ENCODE measurements around the gene PACSIN2. TPM values are rescaled to one million over a fixed set of nuclear protein-coding genes. Genes with fewer than 3 reads are reported as not detected.

Gene PACSIN2
- total RNA-seq, 3 donors from 2014 or later, result 43.8 to 82.7 (median 72.4) TPM

DNA sequence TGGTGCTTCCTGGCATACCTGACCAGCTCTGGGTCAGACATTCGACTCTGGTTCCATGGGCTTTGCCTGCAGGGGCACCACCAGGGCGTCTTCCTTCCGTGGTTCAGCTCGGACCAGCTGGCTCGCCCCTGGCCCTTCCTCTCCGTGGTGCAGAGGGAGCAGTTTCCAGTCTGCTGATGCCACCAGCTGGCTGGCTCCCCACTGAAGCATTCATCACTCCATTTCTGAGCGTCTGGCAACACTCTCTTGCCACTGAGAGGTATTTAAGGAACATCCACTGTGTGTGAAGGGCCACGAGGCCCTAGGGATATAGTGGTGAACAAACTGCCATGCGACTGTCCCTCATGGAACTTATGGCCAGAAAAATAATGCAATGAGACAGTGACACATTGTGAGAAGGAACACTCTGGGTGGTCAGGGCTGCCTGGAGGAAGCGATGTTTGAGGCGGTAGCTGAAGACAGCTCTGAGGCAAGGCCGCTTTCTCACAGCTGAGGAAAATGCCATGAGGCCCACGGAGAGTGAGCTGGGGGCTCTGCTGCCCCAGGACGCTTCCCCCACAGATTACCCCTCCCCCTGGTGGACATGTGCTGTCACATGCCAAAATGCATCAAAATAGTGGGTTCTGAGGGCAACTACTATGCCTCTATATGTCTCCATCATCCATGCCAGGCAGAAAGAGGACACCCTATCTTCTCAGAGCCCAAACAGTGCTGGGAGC, 113.0 kb downstream of the PACSIN2 start:
- no peak for TF ChIP-seq POLR2AphosphoS5 (IDR thresholded peaks at IDR 0.05)
- TF ChIP-seq, protein P1, sequence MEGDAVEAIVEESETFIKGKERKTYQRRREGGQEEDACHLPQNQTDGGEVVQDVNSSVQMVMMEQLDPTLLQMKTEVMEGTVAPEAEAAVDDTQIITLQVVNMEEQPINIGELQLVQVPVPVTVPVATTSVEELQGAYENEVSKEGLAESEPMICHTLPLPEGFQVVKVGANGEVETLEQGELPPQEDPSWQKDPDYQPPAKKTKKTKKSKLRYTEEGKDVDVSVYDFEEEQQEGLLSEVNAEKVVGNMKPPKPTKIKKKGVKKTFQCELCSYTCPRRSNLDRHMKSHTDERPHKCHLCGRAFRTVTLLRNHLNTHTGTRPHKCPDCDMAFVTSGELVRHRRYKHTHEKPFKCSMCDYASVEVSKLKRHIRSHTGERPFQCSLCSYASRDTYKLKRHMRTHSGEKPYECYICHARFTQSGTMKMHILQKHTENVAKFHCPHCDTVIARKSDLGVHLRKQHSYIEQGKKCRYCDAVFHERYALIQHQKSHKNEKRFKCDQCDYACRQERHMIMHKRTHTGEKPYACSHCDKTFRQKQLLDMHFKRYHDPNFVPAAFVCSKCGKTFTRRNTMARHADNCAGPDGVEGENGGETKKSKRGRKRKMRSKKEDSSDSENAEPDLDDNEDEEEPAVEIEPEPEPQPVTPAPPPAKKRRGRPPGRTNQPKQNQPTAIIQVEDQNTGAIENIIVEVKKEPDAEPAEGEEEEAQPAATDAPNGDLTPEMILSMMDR (IDR thresholded peaks at IDR 0.05), result no peak
- no peak for TF ChIP-seq POLR2A (IDR thresholded peaks at IDR 0.05)
- Histone ChIP-seq H3K27me3 (no peaks in the 10 kb centered on the region), H3K27ac (peak overlapping the region in 1 of 2 donors; percentile 6), H3K36me3 (no peaks in the 10 kb centered on the region), H3K4me1 (peaks cover 3 to 4% of the 10 kb centered on the region in 2 donors), H3K4me3 (no peak overlapping the region), H3K9me3 (no peaks in the 10 kb centered on the region)
- DNase-seq (ENCODE audit: low spot score in 2 of 2), result no peak
- intact Hi-C loops (cut with DNase I; ENCODE audit: low total_unique reads), result no loop called here

DNA sequence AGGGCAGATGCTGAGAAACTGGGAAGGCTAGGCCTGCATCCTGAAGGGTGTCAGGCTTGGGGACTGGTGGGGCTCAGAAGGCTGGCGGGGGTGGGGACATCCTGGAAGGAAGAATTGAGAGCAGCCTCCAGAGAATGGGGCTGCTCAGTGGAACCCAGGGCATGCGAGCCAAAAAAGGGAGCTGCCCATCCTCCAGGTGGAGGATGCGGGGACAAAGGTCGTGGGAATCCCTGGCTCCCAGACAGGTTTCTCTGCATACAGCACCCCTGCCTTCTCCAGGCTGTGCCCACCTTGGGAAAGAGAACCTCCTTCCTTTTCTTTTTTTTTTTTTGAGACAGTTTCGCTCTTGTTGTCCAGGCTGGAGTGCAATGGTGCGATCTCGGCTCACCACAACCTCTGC, 117.0 kb downstream of the PACSIN2 start:
- H3K4me1 ChIP-seq, result no peaks in the 10 kb centered on the region
- no peak for DNase-seq (ENCODE audit: low spot score in 2 of 2)
- intact Hi-C loops (cut with DNase I; ENCODE audit: low total_unique reads), result no loop called here
- TF ChIP-seq, protein P1 (IDR thresholded peaks at IDR 0.05), result no peak
- TF ChIP-seq POLR2AphosphoS5 (IDR thresholded peaks at IDR 0.05) (no peak), POLR2A (IDR thresholded peaks at IDR 0.05) (no peak)
- no peak overlapping the region for H3K27ac ChIP-seq
- no peak overlapping the region for H3K4me3 ChIP-seq
- H3K27me3 ChIP-seq, result no peaks in the 10 kb centered on the region
- H3K9me3 ChIP-seq, result no peaks in the 10 kb centered on the region
- no peaks in the 10 kb centered on the region for H3K36me3 ChIP-seq

DNA sequence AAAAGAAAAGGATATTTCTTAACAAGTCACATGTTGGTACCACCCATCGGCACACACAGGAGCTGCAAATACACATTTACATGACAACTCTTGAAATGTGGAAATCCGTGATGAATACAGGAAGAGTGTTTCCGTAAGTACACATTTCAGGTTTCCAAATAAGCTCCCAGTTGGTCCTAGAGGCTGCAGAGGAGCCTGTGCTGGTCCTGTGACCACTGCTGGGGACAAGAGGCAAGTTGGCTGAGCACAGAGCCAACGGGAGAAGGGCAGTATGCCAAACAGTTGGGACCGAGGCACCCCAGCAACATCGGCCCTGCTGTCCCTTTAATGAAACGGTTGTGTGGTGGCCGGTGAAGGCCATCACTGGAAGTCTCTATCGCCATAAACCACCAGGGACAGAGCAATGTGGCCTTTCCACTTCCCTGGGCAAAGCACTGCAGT, 119.4 kb downstream of the PACSIN2 start:
- intact Hi-C loops (cut with DNase I; ENCODE audit: low total_unique reads), result no loop called here
- H3K27ac ChIP-seq, result peak overlapping the region in 1 of 2 donors; percentile 44
- H3K4me1 ChIP-seq, result no peaks in the 10 kb centered on the region
- H3K36me3 ChIP-seq, result no peaks in the 10 kb centered on the region
- H3K4me3 ChIP-seq, result no peak overlapping the region
- no peak for DNase-seq (ENCODE audit: low spot score in 2 of 2)
- H3K27me3 ChIP-seq, result no peaks in the 10 kb centered on the region
- no peaks in the 10 kb centered on the region for H3K9me3 ChIP-seq
- TF ChIP-seq, protein P1 (IDR thresholded peaks at IDR 0.05), result no peak

DNA sequence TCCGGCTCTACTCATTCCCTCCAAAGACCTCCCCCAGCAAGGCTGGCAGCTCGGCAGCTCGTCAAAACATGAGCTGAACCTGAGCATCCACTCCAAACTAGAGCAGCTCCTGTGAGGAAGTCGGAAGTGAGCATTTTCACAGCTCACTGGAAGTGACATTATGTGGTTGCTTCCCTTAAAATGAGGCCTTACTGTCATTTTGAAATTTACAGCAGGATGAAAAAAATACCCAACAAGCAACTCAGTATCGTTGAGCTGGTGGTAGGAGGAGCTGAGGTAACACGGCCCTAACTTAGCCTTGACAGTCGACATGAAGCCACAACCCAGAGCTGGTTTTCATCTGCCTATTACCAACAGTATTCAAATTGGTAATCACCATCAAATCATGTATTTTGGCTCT, 119.9 kb downstream of the PACSIN2 start:
- Histone ChIP-seq H3K9me3 (no peaks in the 10 kb centered on the region), H3K36me3 (no peaks in the 10 kb centered on the region), H3K27ac (no peak overlapping the region), H3K4me3 (no peak overlapping the region), H3K4me1 (no peaks in the 10 kb centered on the region), H3K27me3 (no peaks in the 10 kb centered on the region)
- intact Hi-C loops (cut with DNase I; ENCODE audit: low total_unique reads), result no loop called here
- TF ChIP-seq POLR2A (IDR thresholded peaks at IDR 0.05) (no peak), POLR2AphosphoS5 (IDR thresholded peaks at IDR 0.05) (no peak)
- TF ChIP-seq, protein P1 (IDR thresholded peaks at IDR 0.05), result no peak
- no peak for DNase-seq (ENCODE audit: low spot score in 2 of 2)

GRCh38 chr22:42893371-42894150, 121.4 kb downstream of the PACSIN2 start:
- intact Hi-C loops (cut with DNase I; ENCODE audit: low total_unique reads), result no loop called here

More at GRCh38 chr22:42893371-42894150, 121.4 kb downstream of the PACSIN2 start:
- Histone ChIP-seq H3K27ac (no peak overlapping the region), H3K4me3 (no peak overlapping the region), H3K4me1 (no peaks in the 10 kb centered on the region), H3K27me3 (no peaks in the 10 kb centered on the region), H3K9me3 (no peaks in the 10 kb centered on the region), H3K36me3 (no peaks in the 10 kb centered on the region)
- no peak for DNase-seq (ENCODE audit: low spot score in 2 of 2)
- TF ChIP-seq, protein P1 (IDR thresholded peaks at IDR 0.05), result no peak
- TF ChIP-seq POLR2A (IDR thresholded peaks at IDR 0.05) (no peak), POLR2AphosphoS5 (IDR thresholded peaks at IDR 0.05) (no peak)

Measured in breast epithelium (tissue), 4 donors.